Stimulated activated CD4-positive, alpha-beta T cell treated with anti-CD3 and anti-CD28 coated beads, Interleukin-12 subunit alpha, Interleukin-12 subunit beta, amount 100 ng/mL, for 4 hours (primary cell): ENCODE measurements around the gene TUBGCP2.

Experiments
- DNase-seq: peaks from one replicate; pipeline ENCODE4 v3.0.0-alpha.2; 2020

Gene TUBGCP2

DNA sequence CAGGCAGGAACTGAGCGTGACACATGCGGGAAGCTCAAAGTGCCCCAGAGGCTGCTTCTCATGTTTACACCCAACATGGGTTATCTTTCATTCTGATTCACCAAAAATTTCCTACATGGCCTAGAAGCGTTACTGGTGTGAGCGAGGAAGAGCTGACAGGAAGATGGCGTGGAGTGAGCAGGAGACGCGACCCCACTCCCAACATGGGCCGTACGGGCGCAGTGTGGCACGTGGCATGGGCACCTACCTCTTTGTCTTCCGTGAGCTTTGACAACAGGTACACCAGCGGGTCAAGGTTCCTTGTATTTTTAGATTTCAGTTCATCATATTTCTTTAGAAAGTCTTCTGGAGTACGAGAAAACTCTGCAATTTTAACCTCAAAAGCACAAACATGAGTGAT lies 8.9 kb downstream of the TUBGCP2 start:
- no peak for DNase-seq

DNA sequence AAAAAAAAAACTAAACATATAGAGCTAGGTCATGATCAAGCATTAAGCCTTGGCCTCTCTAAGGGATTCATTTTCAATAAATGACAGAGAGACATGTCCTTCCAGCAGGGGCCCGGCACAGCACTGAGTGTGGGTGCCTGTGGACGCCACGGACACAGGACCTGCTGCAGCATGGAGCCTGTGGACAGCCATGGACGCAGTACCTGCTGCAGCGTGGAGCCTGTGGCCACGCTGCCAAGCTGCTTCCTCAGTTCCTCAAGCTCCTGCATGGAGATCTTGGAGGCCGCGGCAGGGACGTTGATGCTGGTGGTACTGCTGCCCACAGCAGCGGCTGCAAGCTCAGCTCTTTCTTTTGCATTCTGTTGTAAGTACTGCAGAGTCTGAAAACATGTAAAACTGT lies 9.4 kb downstream of the TUBGCP2 start:
- DNase-seq = no peak

DNA sequence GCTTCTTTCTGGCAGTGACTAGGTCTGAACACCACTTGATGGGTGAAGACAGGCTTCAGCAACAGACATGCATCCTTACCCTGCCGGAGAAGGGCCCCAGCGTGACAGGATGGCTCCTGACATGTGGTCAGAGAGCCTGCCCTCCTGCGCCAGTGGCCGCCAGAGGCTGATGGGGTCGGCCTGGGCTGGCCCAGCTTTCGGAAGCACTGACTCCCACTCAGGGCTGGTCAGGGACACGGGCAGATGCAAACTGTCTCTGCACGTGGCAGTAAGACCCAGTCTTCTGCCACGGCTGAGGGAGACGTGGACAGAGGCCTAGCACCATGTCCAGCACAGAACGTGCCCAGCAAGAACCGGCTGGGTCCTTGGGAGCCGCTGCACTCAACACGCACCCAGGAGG lies 10.2 kb downstream of the TUBGCP2 start:
- no peak for DNase-seq

DNA sequence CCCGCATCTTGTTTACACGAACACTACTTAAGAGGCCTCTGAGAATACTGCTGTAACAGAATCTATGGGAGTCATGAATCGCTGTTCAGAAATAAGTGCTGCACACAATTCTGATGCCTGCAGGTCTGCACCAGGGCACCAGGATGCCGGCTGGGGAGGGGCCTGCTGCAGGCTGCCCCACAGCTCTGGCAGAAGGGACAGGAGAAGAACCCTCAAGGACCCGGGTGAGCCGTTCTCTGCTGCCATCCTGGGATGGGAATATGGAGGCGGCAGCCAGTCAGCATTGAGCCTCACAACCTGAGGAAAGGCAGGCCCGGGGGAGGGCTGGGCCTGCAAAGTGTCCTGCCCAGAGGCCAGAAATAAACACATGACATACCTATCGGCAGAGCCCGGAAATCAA lies 11.2 kb downstream of the TUBGCP2 start:
- no peak for DNase-seq

DNA sequence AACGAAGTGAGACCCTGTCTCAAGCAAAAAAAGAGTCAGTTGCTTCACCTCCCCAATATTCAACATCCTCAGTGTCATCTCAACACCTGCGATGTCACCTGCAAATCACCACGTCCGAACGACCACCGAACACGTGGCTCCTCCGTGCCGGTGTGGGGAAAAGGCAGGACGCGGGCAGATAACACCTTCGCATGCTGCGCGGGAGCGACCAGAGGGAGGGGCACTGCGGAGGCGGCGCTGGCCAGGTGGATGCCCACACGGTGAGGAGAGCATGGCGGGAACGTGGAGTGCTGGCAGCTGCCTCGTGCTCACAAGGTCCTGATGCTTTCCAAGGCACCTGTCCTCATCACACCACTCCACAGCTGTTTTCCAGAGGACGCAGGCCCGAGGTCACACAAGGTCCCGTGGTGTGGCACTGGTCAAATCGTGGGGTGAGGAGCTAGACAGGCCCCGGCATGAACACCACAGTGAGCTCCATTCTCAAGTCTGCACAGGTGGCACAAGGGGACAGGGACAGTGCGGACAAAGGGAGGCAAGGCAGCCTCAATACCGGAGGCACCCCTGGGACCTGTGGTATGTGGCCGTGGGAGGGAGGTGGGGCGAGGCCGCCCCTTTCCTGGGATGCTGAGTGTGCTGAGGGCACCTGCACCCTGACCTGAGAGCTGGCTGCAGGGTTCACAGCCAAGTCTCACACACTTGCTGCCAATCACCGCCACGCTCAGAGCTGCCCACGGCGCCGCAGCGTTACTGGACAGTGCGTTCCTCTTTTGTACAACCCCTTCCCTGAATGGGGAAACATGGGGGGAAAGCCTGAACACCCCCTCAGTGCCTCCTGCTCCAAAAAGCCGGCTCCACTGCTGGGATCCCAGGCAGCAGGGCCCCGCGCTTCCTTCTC lies 13.0 kb downstream of the TUBGCP2 start:
- DNase-seq = no peak

DNA sequence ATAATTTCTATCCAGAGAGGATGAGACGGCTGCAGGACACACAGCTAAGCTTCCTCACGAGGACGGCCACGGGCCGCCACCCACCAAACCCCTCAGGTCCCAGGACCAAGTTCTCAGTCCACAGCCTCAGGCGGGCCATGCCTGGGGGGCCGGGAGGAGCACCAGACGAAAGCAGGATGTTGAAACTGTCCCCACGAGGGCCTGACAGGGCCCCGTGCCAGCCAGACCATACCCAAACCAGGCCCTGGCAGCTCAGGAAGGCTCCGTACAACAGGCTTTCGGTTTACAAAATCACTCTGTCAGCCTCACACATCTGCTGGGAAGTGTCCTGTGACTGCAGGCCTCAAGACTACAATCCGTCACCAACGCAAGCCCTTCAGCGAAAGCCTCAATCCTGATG lies 14.5 kb downstream of the TUBGCP2 start:
- DNase-seq = no peak

DNA sequence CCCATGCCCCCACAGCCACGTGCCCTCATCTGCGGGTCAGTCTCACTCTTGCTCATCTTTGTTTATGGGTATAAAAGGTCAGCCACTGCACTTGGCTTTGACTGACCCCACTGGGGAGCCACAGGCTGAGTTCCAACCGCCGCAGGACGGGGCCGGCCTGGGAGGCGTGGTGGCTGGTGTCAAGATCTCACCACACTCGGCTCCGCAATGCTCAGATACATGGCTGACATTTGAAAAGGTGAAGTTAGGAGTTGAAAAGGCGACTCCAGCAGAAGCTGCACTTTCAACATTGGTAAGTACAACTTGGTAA lies 14.9 kb downstream of the TUBGCP2 start:
- no peak for DNase-seq

DNA sequence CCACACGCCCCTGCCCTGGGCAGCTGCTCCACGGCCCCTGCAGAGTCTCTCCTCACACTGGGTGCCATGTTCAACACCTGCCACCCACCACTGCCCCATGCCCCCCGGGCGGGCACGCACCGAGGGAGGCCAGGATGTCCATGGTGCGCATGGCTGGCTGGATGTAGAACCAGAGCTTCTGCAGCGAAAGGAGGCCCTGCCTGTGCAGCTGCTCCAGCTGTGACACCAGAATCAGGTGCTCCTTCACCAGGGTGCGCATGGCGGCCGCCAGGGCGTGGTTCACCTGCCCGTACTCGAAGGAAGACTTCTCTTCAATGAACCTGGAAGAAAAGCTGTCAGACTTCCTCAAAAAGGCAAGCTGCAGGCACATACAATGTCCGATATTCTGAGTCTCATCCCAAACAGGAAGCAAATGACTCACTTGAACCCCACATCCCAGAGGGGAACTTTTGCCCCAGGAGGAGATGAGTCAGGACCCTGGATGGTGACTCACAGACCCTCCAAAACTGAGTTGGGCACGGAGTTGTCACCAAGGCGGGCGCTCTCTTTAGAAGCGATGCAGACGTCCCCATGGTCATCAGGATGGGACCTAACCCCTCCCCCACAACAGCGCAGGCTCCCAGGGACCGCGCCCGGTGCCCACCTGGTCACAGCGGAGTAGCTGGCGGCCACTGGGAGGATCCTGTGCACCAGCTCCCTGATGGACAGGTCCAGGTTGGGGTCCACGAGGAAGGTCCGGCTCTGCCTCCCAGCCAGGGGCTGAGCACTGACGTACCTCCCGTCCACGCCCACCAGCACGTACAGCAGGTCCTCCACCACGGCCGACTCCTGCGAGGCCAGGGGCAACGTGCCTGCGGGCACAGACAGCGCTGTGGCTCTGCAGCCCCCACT lies 15.5 kb downstream of the TUBGCP2 start:
- no peak for DNase-seq

DNA sequence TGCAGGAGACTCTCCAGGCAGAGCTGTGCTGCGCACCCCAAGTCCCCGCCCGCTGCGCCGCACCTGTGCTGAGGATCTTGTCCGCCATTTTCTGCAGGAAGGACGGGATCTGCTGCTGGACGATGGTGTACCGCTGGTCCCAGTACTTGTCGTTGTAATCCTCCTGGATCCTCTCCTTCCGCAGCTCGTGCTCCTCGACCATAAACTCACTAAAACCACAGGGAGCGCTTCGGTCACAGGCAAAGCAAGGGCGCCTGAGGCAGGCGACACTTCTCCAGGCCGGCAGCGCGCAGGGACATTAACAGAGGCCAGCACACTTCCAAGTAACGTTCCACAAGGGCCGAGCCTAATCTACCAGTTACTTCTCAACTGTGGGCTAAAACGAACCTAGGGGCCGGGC lies 18.9 kb downstream of the TUBGCP2 start:
- DNase-seq = no peak

DNA sequence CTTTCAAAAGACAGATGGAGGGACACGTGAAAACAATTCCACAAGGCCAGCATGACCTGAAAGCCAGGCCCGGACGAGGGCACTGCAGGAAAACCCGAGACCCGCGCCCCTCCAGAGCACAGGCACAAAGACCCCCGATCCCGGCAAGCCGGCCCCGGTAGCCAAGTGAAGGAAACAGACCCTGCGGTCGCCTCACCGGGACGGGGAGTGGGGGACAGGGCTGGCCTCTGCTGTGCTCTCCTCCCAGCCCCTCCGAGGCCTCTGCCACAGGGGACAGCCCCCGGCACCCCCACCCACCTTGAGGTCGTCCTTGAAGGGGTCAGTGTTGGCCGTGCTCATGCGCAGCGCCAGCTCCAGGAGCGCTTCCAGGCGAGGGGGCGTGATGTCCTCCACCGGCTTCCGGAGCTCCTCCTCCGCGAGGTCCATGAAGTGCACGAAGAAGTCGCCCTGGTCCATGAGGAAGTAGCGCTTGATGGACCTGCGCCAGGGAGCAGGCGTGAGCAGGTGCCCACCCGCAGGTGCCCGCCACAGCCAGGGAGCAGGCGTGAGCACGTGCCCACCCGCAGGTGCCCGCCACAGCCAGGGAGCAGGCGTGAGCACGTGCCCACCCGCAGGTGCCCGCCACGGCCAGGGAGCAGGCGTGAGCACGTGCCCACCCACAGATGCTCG lies 20.7 kb downstream of the TUBGCP2 start:
- no peak for DNase-seq

DNA sequence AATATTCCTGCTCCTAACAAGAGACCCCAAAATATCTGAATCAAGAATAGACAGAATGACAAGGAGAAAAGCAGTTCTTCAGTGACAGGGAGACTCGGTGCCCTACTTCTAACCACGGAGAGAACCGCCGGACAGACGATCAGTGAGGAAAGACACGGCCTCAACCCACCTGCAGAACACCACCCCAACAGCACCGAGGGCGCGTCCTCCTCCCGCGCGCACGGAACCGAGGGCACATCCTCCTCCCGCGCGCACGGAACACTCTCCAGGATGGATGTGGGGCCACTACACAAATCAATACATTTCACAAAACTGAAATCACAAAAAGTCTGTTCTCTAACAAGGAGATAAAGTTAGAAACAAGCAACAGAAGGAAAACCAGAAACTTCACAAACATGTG lies 22.3 kb downstream of the TUBGCP2 start:
- DNase-seq = no peak

DNA sequence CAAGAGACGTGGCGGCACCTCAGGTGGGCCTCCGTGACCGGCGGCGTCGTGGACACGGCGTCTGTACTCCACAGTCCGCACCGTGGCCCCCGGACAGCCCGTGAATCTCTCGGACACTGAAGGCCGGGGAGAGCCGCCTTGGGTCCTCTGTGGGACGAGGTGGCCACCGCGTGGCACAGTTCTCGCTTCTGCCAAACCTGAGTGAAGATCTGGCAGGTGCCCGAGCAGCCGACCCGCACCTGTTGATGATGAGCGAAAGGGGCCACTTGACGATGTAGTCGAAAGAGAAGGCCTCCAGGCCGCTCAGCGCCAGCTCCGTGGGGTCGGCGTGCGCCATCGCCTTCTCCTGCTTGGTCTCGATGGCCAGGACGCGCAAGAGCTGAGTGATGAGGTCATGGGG lies 23.5 kb downstream of the TUBGCP2 start:
- DNase-seq = no peak

DNA sequence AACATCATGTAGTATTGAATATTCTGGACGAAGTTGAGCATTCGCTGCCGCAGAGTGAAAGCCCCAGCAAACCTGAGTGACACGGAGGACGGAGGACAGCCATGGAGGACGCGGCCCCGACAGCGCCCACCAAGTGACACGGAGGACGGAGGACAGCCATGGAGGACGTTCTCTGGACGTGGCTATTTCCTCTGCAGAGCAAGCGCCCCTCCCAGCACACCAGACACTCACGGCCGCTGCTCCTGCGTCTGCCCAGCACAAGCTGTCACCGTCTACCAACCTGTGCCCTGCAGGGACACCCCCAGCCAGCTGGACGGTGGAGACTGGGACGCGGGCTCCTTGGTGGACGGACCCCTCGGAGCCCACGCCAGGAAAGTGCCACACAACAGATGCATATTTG lies 24.7 kb downstream of the TUBGCP2 start:
- DNase-seq = no peak

DNA sequence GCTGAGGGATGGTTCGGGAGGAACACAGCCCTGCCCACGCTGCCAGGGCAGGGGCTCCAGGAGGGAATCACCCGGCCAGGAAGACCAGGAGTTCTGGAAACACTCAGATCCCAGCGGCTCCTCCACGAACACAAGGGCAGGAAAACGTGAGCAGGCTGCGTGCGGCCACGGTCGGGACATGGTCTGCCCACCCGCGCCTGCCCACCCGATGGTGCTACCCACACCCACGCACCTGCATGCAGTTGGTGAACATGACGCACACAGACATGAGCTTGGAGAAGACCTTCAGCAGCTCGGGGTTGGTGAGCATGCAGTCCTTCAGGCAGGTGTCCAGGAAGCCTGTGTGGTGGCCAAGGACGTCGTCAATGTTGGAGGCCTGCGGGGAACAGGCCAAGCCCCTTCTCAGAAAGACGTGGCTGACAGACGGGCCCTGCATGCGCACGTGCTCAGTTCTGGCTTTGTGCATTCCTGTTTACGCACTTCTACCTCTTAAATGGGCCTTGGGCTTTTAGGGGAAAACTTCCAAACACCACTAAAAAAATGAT lies 25.8 kb downstream of the TUBGCP2 start:
- DNase-seq = no peak

DNA sequence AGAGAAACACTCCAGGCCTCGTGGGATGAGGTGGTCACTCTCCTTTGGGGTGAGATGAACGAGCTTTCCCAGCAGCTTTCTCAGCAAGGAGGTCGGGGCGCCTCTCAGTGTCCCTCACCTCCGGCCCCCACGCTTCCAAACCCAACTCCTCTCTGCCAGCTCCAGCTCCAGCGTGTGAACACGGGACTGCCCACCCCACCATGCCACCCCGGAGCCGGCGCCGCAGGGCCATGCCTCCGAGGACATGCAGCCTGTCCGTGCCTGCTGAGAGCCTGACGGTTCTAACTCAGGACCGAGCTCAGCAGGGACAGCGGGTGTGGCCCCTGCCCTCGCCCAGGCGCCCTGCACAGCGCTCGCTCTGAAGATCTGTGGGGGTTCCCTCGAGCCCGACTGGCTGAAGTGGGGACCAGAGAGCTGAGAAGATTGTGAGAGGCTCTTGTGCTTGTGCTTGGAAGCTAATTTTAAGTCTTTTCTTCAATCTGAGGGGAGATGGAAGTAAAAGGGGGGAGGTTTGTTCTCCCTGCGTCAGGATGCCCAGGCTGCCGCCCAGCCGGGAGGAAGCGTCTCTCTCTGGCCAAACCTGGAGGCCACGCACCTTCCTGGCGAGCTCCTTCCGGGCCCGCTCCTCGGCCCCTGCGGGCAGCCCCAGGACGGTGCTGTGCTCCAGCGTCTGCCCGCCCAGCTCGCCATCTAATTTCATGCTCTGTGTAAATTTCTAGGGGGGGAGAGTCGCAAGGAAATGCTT lies 26.9 kb downstream of the TUBGCP2 start:
- no peak for DNase-seq

DNA sequence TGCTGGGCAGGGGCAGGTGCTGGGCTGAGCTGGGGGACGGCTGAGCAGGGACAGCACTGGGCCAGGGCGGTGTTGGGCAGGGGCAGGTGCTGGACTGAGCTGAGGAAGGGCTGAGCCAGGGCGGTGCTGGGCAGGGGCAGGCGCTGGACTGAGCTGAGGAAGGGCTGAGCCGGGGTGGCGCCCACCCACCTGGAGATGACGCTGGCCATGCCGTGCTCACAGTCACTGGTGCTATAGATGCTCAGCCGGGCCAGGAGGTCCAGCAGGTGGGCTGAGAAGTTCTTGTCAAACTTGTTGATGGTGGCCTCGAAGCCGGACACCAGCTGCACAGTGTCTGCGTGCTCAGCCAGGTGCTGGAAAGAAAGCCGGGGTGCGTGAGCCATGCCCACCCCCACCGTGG lies 27.6 kb downstream of the TUBGCP2 start:
- no peak for DNase-seq

DNA sequence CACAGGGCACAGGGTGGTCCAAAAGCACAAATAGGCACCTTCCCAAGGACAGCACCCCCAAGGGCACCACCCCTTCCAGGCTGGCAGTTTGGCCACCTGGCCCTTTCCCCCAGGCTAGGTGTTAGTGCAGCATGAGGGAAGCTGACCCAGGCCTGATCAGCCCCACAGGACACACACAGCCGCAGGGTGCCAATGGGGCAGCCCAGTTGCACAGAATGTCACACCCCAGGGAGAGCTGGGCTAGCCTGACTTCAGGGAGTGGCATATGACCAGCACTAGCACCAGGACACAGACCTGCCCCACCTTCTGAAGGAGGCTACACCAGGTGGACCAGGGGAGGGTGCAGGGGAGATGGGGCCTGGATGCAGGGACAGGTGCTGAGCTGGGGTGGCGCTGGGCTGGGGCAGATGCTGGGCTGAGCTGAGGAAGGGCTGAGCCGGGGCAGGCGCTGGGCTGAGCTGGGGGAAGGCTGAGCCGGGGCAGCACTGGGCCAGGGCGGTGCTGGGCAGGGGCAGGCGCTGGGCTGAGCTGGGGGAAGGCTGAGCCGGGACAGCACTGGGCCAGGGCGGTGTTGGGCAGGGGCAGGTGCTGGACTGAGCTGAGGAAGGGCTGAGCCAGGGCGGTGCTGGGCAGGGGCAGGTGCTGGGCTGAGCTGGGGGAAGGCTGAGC lies 28.1 kb downstream of the TUBGCP2 start:
- no peak for DNase-seq

DNA sequence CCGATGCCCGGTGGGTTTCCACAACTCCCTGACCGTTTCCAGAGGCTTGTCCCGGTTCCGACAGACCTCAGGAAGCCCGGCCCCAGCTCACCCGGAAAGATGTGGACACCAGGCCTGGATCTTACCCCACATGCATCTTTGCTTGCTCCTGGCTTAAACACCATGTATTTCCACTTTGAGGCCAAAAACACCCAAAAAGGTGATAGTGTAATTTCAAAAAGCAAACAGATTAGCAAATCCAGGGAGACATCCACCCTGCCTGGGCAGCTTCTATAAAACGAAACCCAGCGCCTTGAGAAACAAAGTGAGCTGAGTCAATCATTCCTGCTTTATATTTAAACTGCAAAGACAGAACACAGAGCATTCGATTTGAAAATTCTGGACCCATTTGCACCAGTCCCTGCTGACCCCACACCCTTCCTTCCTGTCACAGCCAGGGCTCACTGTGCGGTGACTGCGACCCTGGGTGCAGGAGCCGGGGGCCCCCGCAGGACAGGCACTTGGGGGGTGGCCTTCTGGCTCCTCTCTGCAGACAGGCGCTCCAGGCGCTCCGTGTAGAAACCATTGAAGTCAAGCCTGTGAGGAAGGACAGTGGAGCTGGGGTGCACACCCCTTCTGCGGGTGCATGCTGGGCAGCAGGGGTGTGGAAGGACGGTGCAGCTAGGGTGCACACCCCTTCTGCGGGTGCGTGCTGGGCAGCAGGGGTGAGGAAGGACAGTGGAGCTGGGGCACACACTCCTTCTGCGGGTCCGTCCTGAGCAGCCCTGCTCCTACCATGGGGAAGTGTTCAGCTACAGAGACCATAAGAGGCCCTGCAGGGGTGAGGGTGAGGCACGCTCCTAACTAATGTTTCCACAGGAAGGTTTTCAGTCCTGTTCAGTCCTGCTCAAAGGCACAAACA lies 29.1 kb downstream of the TUBGCP2 start:
- no peak for DNase-seq

DNA sequence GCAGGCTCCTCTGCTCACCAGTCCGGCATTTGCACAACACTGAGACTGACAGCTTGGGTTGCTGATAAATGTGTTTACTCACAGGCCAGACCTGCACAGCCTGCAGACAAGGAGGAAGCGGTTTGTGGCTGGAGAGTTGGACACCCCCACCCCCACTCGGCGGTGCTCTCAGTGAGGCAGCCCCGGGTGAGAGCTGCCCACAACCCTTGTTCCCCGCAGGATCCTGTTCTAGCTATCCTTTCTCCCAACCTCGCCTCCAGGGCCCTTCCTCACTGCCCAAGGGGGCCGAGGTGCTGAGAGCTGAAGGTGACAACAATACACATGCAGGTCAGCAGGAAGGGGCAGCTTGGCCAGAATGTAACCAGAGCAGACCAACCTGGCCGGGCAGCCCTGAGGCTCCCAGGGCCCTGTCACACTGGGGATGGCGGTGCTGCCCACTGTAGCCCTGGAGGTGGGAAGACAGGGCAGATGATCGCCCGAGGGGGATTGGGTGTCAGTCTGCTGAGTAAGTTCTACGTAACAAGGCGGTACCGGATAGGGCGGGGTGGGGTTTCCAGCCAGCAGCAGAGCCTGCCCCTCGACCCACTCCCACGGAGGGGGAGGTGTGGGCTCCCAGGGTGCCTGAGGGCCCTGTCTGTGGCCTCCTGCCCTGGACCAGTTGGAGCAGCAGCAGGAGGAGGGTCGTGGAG lies 30.0 kb downstream of the TUBGCP2 start:
- no peak for DNase-seq

DNA sequence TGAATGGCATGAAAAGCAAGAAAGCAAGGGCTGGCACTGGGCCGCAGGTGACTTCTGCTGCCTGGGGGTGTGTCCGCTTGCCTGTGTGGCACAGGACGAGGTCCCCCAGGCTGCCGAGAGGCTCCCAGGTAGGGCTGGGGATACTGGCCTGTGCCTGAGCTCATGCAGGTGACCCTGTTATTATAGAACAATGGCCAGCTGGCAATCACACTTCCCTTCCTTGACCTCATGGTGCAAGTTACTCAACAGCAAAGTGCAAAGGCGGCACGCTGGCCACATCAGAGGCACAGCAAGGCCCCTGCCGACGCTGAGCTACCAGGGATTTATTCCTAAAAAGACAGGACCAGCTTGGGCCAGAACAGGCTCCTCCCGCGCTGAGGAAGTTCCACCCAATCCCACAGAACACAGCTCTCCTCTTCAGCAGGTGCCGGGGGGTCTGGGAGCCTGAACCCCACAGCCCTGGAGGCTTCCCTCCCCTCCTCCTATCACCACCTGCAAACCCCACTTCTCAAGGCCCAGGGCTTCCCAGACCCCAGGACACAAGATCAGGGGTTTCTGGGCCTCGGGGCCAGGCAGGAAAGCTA lies 30.6 kb downstream of the TUBGCP2 start:
- no peak for DNase-seq
